ENCODE measurements around the gene PLN.

GRCh38 chr6:118551063-118552053 is 3.3 kb downstream of the PLN start:
- TF ChIP-seq, protein P1, sequence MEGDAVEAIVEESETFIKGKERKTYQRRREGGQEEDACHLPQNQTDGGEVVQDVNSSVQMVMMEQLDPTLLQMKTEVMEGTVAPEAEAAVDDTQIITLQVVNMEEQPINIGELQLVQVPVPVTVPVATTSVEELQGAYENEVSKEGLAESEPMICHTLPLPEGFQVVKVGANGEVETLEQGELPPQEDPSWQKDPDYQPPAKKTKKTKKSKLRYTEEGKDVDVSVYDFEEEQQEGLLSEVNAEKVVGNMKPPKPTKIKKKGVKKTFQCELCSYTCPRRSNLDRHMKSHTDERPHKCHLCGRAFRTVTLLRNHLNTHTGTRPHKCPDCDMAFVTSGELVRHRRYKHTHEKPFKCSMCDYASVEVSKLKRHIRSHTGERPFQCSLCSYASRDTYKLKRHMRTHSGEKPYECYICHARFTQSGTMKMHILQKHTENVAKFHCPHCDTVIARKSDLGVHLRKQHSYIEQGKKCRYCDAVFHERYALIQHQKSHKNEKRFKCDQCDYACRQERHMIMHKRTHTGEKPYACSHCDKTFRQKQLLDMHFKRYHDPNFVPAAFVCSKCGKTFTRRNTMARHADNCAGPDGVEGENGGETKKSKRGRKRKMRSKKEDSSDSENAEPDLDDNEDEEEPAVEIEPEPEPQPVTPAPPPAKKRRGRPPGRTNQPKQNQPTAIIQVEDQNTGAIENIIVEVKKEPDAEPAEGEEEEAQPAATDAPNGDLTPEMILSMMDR (IDR thresholded peaks at IDR 0.05; ENCODE audit: poor library complexity) = peak; percentile 67
- no peak for TF ChIP-seq EZH2 (IDR thresholded peaks at IDR 0.05; ENCODE audit: borderline replicate concordance)

All from hepatocyte (in vitro differentiated cells).